Measurements from ENCODE around the gene MICU1.
"Not testable (repeated sequence)": the region's sequence is repeated elsewhere in the genome, so short reads cannot be mapped to it uniquely, and the experiment has no call there.

The MICU1 gene

DNA sequence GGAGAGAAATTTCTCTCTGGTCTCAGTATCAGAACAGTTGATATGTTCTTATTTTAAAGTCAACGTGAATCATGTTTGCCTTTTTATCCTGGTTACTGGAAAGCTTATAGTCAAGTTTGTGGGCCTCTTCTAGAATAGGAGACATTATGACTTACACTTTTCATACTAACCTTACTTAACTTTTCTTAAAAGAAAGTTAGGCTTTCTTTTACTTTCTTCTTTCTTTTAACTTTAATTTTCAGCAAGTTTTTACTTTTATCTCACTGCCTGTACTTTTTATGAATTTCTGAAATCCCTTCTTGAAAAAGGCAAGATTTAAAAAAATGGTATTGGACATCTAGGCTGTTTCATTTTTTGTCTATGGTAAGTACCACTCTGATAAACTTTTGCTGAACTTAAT lies 195.9 kb downstream of the MICU1 start:
- no peak for DNase-seq

DNA sequence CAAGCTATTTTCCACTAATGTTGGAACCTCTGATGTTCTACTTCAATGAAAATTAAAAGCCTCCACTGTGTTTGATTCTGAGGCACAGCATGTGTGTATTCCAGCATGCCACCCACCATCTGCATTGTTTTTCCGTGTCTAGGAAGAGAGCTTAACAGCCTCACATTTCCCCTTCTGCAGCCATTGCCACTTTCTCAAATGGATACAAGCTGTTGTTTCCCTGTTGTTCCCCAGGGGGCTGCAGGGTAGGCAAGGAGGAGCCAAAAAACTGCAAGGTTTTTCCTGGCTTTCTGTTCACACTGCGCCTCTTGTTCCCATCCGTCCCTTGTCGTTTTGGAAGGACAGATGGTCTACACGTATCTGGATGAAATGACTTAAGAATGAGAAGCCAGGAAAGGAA lies 198.9 kb downstream of the MICU1 start:
- no peak for DNase-seq

- no peak for DNase-seq
Measured at GRCh38 chr10:72425133-72425532, 200.7 kb downstream of the MICU1 start.

DNA sequence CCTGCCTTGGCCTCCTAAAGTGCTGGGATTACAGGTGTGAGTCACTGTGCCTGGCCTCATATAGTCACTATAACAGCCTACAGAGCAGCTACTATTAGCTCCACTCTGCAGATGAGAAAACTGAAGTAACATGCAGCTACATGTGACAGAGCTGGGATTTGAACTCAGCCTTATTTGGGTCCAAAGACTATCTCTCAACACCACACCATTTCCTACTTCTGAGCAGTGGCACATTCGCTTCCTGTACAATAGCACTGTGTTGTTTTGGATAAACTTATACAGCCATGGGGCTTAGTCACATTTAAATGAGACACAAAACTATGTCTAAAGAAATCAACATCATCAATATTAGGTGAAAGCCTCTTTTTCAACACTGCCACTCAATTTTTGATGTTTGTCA lies 201.3 kb downstream of the MICU1 start:
- DNase-seq = no peak

GRCh38 chr10:72423426-72423825 lies 202.5 kb downstream of the MICU1 start:
- no peak for DNase-seq

DNA sequence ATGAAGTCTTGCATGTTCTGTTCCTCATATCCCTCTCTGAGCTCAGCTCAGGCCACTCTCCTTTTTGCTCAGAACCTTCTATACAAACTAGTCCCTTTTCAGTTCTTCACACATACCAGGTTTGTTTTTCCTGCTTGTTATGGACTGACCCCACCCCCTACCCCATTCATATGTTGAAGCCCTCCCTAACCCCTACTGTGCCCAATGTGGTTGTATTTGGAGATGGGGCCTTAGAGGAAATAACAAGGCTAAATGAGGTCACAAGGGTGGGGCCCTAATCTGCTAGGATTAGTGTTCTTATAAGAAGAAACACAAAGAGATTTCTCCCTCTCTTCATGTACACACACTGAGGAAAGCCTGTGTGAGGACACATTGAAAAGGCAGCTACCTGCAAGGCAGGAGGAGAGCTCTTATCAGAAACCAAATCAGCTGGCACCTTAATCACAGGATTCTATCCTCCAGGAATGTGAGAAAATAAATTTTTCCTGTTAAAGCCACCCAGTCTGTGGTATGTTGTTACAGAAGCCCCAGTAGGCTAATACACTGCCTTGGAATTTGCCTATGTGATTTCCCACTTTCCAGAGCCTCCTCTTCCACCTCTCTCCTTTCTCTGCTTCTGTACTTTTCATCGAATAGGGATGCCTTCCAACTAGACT lies 203.9 kb downstream of the MICU1 start:
- no peak for DNase-seq

DNA sequence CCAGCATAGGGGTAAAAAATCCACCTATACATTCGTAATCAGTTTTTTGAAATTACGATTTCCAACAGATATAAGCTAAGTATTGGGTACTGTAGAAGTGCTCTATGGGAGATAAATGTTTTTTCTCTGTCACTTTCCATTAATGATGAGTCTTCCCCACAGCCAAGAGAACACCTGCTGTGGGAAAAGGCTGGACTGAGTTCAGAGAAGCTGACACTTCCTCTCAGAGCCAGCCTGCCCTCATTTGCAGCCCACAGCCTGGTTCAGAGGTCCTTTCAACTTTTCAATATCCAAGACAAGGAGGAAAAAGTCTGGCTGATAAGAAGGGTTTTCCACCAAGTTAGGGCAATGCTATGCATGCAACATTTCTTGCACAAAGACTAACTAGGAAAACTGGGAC lies 206.6 kb downstream of the MICU1 start:
- DNase-seq = no peak

- no peak for DNase-seq
Measured at GRCh38 chr10:72418679-72419078, 207.2 kb downstream of the MICU1 start.

DNA sequence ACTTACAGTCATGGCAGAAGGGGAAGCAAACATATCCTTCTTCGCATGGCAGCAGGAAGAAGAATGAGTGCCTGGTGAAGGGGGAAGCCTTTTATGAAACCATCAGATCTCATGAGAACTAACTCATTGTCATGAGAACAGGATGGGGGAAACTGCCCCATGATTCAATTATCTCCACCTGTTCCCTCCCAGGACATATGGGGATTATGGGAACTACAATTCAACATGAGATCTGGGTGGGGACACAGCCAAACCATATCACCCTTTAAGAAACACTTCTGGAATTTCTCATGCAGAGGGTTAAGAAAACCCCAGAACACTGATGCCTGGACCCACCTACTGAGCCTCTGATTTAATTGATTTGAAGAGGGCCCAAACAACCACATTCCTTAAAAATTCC lies 207.9 kb downstream of the MICU1 start:
- no peak for DNase-seq

DNA sequence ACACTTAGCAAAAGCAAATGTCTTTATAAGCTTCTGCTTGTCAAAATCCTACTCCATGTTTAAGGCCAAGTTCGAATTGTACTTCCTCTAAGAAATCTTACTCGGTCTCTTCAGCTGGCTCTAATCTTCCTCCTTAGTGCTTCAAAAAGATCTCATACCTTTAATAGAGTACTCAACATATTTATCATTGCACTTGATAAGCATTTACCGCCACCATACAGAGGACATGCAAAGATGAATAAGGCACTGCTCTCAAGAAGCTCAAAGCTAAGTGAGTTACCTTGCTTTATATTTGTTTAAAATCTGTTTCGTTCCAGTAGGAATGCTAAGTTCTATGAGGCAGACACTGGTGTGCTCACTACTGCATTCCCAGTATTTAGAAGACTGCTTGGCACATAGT lies 209.2 kb downstream of the MICU1 start:
- DNase-seq = no peak

GRCh38 chr10:72414642-72415041 lies 211.2 kb downstream of the MICU1 start:
- no peak for DNase-seq

- no peak for DNase-seq
Measured at GRCh38 chr10:72409167-72409566, 216.7 kb downstream of the MICU1 start.

- DNase-seq = no peak
Measured at GRCh38 chr10:72407927-72408600, 217.8 kb downstream of the MICU1 start.

- DNase-seq = no peak
Measured at GRCh38 chr10:72407471-72407870, 218.4 kb downstream of the MICU1 start.

DNA sequence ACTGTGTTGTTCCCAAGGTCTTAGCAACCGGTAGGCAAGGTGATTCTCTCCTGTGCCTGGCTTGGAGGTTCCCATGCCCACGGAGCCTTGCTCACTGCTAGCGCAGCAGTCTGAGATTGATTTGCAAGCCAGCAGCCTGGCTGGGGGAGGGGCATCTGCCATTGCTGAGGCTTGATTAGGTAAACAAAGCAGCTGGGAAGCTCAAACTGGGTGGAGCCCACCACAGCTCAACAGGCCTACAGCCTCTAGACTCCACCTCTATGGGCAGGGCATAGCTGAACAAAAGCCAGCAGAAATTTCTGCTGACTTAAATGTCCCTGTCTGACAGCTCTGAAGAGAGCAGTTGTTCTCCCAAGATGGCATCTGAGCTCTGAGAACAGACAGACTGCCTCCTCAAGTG lies 230.3 kb downstream of the MICU1 start:
- DNase-seq = not testable (repeated sequence)

GRCh38 chr10:72392571-72392970 lies 233.3 kb downstream of the MICU1 start:
- DNase-seq = no peak

- DNase-seq = no peak
Measured at GRCh38 chr10:72390764-72391163, 235.1 kb downstream of the MICU1 start.

- DNase-seq = no peak
Measured at GRCh38 chr10:72389716-72390115, 236.2 kb downstream of the MICU1 start.

- DNase-seq = no peak
Measured at GRCh38 chr10:72389014-72389413, 236.9 kb downstream of the MICU1 start.

- no peak for DNase-seq
Measured at GRCh38 chr10:72388062-72388461, 237.8 kb downstream of the MICU1 start.

DNA sequence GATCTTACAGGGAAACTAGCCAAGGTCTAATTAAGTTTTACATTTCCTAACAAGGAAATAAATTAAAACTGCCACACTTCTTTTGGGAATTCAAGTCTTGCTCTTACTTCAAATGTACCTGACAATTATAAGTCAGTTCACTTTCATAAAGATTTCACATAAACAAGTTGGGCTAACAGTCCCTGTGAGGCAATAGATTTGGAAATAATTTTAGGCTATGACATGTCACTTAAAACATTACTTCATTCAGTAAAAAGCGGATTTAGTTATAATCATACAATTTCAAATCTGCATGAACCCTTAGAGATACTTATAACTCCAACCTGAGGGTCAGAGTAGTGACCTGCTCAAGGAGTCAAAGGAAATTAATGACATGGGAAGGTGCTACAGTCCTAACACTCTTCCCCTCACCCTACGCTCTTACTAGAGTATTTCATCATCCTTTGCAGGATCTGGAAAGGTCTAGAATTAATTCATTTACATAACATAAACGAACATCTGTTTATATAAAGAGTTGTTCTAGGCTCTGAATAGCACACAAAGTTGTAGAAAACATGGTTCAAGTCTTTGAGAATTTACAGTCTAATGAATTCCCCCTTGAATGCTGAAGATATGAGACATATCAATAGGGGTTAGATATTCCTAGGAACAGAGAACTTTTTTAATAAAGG lies 238.8 kb downstream of the MICU1 start:
- no peak for DNase-seq

DNA sequence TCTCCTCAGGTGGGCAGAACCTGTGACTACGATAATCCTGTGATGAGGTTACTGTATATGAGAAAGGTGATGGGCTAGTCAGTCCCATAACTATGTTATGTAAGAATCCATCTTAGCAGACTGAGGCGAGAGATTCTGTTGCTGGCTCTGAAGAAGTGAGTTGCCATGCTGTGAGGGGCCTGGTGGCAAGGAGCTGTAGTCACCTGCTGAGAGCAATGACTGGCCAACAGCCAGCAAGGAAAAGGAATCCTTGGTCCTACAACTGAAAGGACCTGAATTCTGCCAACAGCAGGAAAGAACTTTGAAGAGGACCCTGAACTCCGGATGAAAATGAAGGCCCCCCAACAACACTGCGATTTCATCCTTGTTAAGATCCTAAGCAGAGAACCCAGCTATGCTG lies 240.2 kb downstream of the MICU1 start:
- DNase-seq = no peak

GRCh38 chr10:72384982-72385381 lies 240.9 kb downstream of the MICU1 start:
- DNase-seq = not testable (repeated sequence)

- no peak for DNase-seq
Measured at GRCh38 chr10:72379776-72380175, 246.1 kb downstream of the MICU1 start.

Measured in CD4-positive, alpha-beta T cell treated with Interleukin-4 for 1 hour (primary cell).